Spleen (tissue), 11 donors: ENCODE results near the gene TNRC6A. TPM values are rescaled to one million over a fixed set of nuclear protein-coding genes. Genes with fewer than 3 reads are reported as not detected.

Experiments
- DNase-seq: peaks from one replicate; pipeline ENCODE4 v3.0.0-alpha.2; 2020
- H3K27ac ChIP-seq, 8 donors: fragments of 200-600 bp; sonication (generic) in 7 of 8; 1 replicate in 4 of 8; 2 replicates in 4 of 8; pipeline versions ENCODE4 v1.5.0 to v1.8.0; 2016 to 2021; ENCODE audit warnings: inconsistent platforms in 4 of 8, mild to moderate bottlenecking in 4 of 8, moderate library complexity in 1 of 8
- H3K27me3 ChIP-seq, 7 donors: fragments of 200-600 bp; sonication (generic) in 6 of 7; replicated peaks in 1 of 7; 1 replicate in 4 of 7; 2 replicates in 3 of 7; pipeline versions ENCODE4 v1.5.0 to v1.8.0; 2016 to 2021; ENCODE audit warnings: inconsistent platforms in 3 of 7, mild to moderate bottlenecking in 1 of 7
- H3K36me3 ChIP-seq, 6 donors: fragments of 200-600 bp; sonication (generic) in 5 of 6; 1 replicate in 4 of 6; 2 replicates in 2 of 6; pipeline versions ENCODE4 v1.5.0 to v1.8.0; 2016 to 2021; ENCODE audit warnings: inconsistent platforms in 2 of 6
- H3K4me1 ChIP-seq, 6 donors: fragments of 200-600 bp; sonication (generic) in 5 of 6; 1 replicate in 3 of 6; 2 replicates in 3 of 6; pipeline versions ENCODE4 v1.5.0 to v1.8.0; 2016 to 2021; ENCODE audit warnings: inconsistent platforms in 3 of 6
- H3K4me3 ChIP-seq, 8 donors: fragments of 200-600 bp; sonication (generic) in 7 of 8; 1 replicate in 4 of 8; 2 replicates in 4 of 8; pipeline versions ENCODE4 v1.5.0 to v1.8.0; 2016 to 2021; ENCODE audit warnings: inconsistent platforms in 4 of 8, mild to moderate bottlenecking in 4 of 8, moderate library complexity in 2 of 8
- H3K9me3 ChIP-seq, 8 donors: fragments of 200-600 bp; sonication (generic) in 7 of 8; 1 replicate in 4 of 8; 2 replicates in 4 of 8; pipeline versions ENCODE4 v1.5.0 to v1.8.0; 2016 to 2021; ENCODE audit warnings: inconsistent platforms in 4 of 8
- POLR2A ChIP-seq, 3 donors: fragments of 450-650 bp; IDR thresholded peaks; one replicate each; pipeline ENCODE4 v1.5.1; 2017; ENCODE audit warnings: antibody characterized with exemption in 3 of 3, mild to moderate bottlenecking in 1 of 3
- POLR2AphosphoS5 ChIP-seq, 3 donors: sonication (generic); formaldehyde crosslinking; IDR thresholded peaks; one replicate each; pipeline ENCODE4 v1.5.1; 2017; ENCODE audit warnings: antibody characterized with exemption in 3 of 3
- WGBS, 5 donors: extraction: QIAGEN DNeasy Blood & Tissue Kit in 3 of 5; methylation state at CpG; one replicate each; pipeline versions ENCODE4 v1.1.5 to v1.1.7; 2013 to 2018; 5-methylcytosine and 5-hydroxymethylcytosine counted together
- intact Hi-C: fragments of 100-400 bp; cut with DNase I; formaldehyde crosslinking; loops from one replicate; pipeline ENCODE4 v1.15.0; 2023; ENCODE audit warnings: low total_unique reads
- polyA plus RNA-seq, 3 donors: library from polyadenylated mRNA; stranded (reverse); fragments of 200-250 nt; gene quantifications; one replicate each; pipeline ENCODE4 v1.2.1, GENCODE V29; 2013
- total RNA-seq, 7 donors: library from RNA; depleted of rRNA in 3 of 7; stranded (reverse); fragments of >200 nt in 3 of 7; fragmentation: NEBNext Ultra II Directional in 4 of 7; extraction: Animal tissue kit (Norgen Biotek cat#: 25700) in 4 of 7; gene quantifications; one replicate each; pipeline versions ENCODE4 v1.1.0 to v1.2.1, GENCODE V29; 2016 to 2021
- TF ChIP-seq, protein P1 (sequence below), 11 experiments: fragments of 200-600 bp in 7 of 11; fragments of 450-650 bp in 4 of 11; sonication (generic) in 4 of 11; IDR thresholded peaks in 8 of 11; conservative IDR thresholded peaks in 3 of 11; 1 replicate in 7 of 11; 2 replicates in 4 of 11; pipeline versions ENCODE4 v1.4.0 to v1.8.0; 2016 to 2021; ENCODE audit warnings: antibody characterized with exemption in 11 of 11, inconsistent platforms in 4 of 11, mild to moderate bottlenecking in 1 of 11
- donor health status: healthy with polysubstance abuse.
- donor health status: DM: no; HTN: no; CAD: no; lungs with moderate emphysema.
- donor health status: DM: no; HTN: no; CAD: no.
- donor health status: Bipolar disorder and iron deficiency.
- donor health status: healthy.
- donor health status: DM: no; HTN: no; CAD: no.
- donor health status: DM: yes; HTN: yes; CAD: no.

The TNRC6A gene
- total and polyA plus RNA-seq, 10 donors: 6.5 to 67.8 (median 57.3) TPM

DNA sequence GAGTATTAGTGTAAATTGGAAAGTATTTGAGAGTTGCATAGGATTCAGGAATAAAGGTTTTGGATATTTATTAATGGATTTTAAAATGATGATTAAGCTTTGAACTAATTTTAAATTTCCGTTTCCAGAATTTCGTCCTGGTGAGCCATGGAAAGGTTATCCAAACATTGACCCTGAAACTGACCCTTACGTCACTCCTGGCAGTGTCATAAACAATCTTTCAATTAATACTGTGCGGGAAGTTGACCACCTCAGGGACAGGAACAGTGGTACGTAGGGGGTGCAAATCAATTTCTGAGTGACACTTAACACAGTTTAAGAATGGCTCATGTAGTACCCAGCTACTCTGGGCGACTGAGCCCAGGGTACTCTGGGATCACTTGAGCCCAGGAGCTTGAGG, 87.2 kb downstream of the TNRC6A start:
- WGBS, 5 donors: 77 to 93% (median 87%) methylated on average over 6 of the region's 6 CpGs
- Histone ChIP-seq H3K9me3 (no peaks in the 10 kb centered on the region), H3K4me3 (no peak overlapping the region), H3K27ac (no peak overlapping the region), H3K4me1 (no peaks in the 10 kb centered on the region), H3K36me3 (peaks cover 0 to 100% (median 99%) of the 10 kb centered on the region in 6 donors), H3K27me3 (no peaks in the 10 kb centered on the region)
- no peak for TF ChIP-seq POLR2AphosphoS5 (IDR thresholded peaks at IDR 0.05)
- TF ChIP-seq, protein P1, sequence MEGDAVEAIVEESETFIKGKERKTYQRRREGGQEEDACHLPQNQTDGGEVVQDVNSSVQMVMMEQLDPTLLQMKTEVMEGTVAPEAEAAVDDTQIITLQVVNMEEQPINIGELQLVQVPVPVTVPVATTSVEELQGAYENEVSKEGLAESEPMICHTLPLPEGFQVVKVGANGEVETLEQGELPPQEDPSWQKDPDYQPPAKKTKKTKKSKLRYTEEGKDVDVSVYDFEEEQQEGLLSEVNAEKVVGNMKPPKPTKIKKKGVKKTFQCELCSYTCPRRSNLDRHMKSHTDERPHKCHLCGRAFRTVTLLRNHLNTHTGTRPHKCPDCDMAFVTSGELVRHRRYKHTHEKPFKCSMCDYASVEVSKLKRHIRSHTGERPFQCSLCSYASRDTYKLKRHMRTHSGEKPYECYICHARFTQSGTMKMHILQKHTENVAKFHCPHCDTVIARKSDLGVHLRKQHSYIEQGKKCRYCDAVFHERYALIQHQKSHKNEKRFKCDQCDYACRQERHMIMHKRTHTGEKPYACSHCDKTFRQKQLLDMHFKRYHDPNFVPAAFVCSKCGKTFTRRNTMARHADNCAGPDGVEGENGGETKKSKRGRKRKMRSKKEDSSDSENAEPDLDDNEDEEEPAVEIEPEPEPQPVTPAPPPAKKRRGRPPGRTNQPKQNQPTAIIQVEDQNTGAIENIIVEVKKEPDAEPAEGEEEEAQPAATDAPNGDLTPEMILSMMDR (IDR thresholded peaks at IDR 0.05 in 8 of 11, conservative IDR thresholded peaks at IDR 0.05 in 3 of 11): no peak
- no peak for TF ChIP-seq POLR2A (IDR thresholded peaks at IDR 0.05)
- no peak for DNase-seq
- intact Hi-C loops: loop anchor here (10.0 kb wide), 1 partner anchor 252 kb away; no protein-coding TSS in a partner anchor

DNA sequence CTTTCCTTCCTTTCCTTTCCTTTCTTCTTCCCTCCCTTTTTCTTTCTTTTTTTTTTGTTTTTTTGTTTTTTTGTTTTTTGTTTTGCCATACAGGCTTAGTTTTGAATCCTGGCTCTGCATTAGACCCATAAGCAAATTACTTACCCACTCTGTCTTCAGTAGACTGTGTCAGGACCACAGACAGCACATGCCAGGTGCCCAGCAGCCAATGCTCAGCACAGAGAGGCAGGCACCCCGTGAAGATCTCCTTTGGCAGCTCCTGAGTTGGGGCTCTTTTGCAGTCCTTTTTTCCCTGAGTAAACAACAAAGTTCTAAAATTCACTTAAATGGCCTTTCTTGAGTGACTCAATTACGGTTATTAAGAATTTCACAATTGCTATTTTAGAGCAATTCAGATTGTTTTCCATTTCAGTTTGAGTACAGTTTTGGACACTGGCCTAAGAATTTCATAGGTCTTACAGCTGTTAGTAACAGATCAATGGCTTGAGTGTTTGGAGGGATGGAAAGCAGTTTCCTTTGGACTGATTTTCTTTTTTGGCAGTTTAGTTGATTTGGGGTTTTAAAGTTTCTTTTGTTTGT, 90.1 kb downstream of the TNRC6A start:
- no peak overlapping the region for H3K27ac ChIP-seq
- WGBS, 5 donors: 69 to 92% (median 86%) methylated on average over 2 of the region's 2 CpGs
- DNase-seq: no peak

DNA sequence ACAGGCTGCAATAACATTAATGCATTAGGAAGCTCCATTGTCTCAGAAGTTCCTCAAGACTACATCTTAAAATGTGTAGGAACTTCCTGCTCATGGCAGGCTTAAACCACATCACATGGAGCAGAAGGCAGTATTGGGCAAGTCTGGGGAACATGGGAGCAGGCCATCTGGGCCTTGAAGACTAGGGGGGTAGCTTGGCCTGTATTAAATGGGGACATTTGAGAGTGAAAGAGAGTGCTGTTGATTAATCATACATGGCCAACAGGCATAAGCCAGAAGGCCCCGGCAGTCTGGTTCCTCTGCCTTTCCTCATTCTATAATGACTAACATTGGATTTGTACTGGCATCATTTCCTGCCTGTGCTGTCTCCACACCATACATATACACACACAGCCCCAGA, 91.1 kb downstream of the TNRC6A start:
- no peaks in the 10 kb centered on the region for H3K4me1 ChIP-seq
- no peaks in the 10 kb centered on the region for H3K27me3 ChIP-seq
- no peak for DNase-seq
- no peaks in the 10 kb centered on the region for H3K9me3 ChIP-seq
- intact Hi-C loops: no loop called here
- H3K36me3 ChIP-seq: peaks cover 3 to 100% (median 94%) of the 10 kb centered on the region in 6 donors
- no peak overlapping the region for H3K27ac ChIP-seq
- 64 to 80% (median 73%) methylated on average over 1 of the region's 1 CpG for WGBS, 5 donors
- no peak for TF ChIP-seq POLR2A (IDR thresholded peaks at IDR 0.05)
- TF ChIP-seq POLR2AphosphoS5 (IDR thresholded peaks at IDR 0.05): no peak
- TF ChIP-seq, protein P1 (IDR thresholded peaks at IDR 0.05 in 8 of 11, conservative IDR thresholded peaks at IDR 0.05 in 3 of 11): no peak
- H3K4me3 ChIP-seq: no peak overlapping the region

More for the DNA sequence above, 90.1 kb downstream of the TNRC6A start:
- no peak overlapping the region for H3K4me3 ChIP-seq
- H3K36me3 ChIP-seq: peaks cover 3 to 100% (median 97%) of the 10 kb centered on the region in 6 donors
- H3K4me1 ChIP-seq: no peaks in the 10 kb centered on the region
- TF ChIP-seq POLR2AphosphoS5 (IDR thresholded peaks at IDR 0.05): no peak
- TF ChIP-seq POLR2A (IDR thresholded peaks at IDR 0.05): no peak
- TF ChIP-seq, protein P1 (IDR thresholded peaks at IDR 0.05 in 8 of 11, conservative IDR thresholded peaks at IDR 0.05 in 3 of 11): no peak
- H3K27me3 ChIP-seq: no peaks in the 10 kb centered on the region
- intact Hi-C loops: loop anchor here (10.0 kb wide), 1 partner anchor 255 kb away; no protein-coding TSS in a partner anchor
- no peaks in the 10 kb centered on the region for H3K9me3 ChIP-seq

DNA sequence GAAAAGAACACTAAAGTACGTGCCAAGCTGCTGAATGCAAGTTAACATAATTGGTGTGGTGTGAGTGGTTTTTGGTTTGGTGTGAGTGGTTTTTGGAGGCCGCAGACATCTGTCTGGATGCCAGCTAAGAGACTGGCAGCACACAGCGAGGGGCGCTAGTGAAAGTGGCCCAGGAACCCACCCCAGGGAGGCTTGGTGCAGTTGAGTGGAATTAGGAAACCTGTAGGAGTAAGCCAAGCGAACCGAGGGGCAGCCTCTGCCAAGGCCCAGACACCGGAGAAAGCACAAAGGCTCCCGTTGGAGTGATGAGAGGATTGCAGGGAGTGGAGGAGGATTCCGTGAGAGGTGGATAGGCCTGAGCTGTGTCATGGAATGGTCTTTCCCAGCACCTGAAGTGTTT, 91.7 kb downstream of the TNRC6A start:
- H3K27ac ChIP-seq: no peak overlapping the region
- H3K36me3 ChIP-seq: peaks cover 3 to 100% (median 94%) of the 10 kb centered on the region in 6 donors
- no peaks in the 10 kb centered on the region for H3K27me3 ChIP-seq
- no peak for DNase-seq
- no peak for TF ChIP-seq POLR2AphosphoS5 (IDR thresholded peaks at IDR 0.05)
- TF ChIP-seq, protein P1 (IDR thresholded peaks at IDR 0.05 in 8 of 11, conservative IDR thresholded peaks at IDR 0.05 in 3 of 11): no peak
- TF ChIP-seq POLR2A (IDR thresholded peaks at IDR 0.05): no peak
- WGBS, 5 donors: 83 to 95% (median 89%) methylated on average over 9 of the region's 9 CpGs
- H3K4me1 ChIP-seq: no peaks in the 10 kb centered on the region
- H3K4me3 ChIP-seq: no peak overlapping the region
- H3K9me3 ChIP-seq: no peaks in the 10 kb centered on the region
- intact Hi-C loops: no loop called here
